Head of caudate nucleus (tissue), 42 donors: ENCODE data around the gene MARCO.

Source experiments
- DNase-seq, 42 donors: peaks; one replicate each; pipeline versions ENCODE4 v3.0.0 to v3.0.0-alpha.2; 2020 to 2021; ENCODE audit warnings: mixed read lengths in 7 of 42
- intact Hi-C: fragments of 100-400 bp; cut with DNase I; formaldehyde crosslinking; loops from one replicate; pipeline ENCODE4 v1.15.0; 2022

MARCO gene

GRCh38 chr2:118942031-118942430, at the start of gene MARCO:
TSS of gene MARCO (plus strand) at chr2:118942194. CDS start at chr2:118942301, 107 bp downstream.
- intact Hi-C loops, result no loop called here
- peak in 1 of 42 donors; percentile 18 for DNase-seq

- no peak for DNase-seq
- intact Hi-C loops, result no loop called here
Observed at GRCh38 chr2:118893100-118893499, 48.9 kb upstream of the MARCO start.

GRCh38 chr2:118902266-118903028, 39.5 kb upstream of the MARCO start:
- intact Hi-C loops, result no loop called here
- DNase-seq, result no peak

GRCh38 chr2:118903029-118903351, 39.0 kb upstream of the MARCO start:
- intact Hi-C loops, result no loop called here
- DNase-seq, result no peak

GRCh38 chr2:118903551-118904479, 38.2 kb upstream of the MARCO start:
- intact Hi-C loops, result no loop called here
- DNase-seq, result no peak

GRCh38 chr2:118905206-118905605, 36.8 kb upstream of the MARCO start:
- DNase-seq, result no peak
- intact Hi-C loops, result no loop called here

- DNase-seq, result no peak
- intact Hi-C loops, result no loop called here
Observed at GRCh38 chr2:118906186-118906585, 35.8 kb upstream of the MARCO start.

- DNase-seq, result no peak
- intact Hi-C loops, result no loop called here
Observed at GRCh38 chr2:118907759-118908158, 34.2 kb upstream of the MARCO start.

GRCh38 chr2:118909191-118909590, 32.8 kb upstream of the MARCO start:
- DNase-seq, result no peak
- intact Hi-C loops, result no loop called here

- no peak for DNase-seq
- intact Hi-C loops, result no loop called here
Observed at GRCh38 chr2:118911166-118911856, 30.7 kb upstream of the MARCO start.

GRCh38 chr2:118911936-118912335, 30.1 kb upstream of the MARCO start:
- intact Hi-C loops, result no loop called here
- no peak for DNase-seq

- intact Hi-C loops, result no loop called here
- no peak for DNase-seq
Observed at GRCh38 chr2:118913131-118913802, 28.7 kb upstream of the MARCO start.

GRCh38 chr2:118913803-118914645, 28.0 kb upstream of the MARCO start:
- no peak for DNase-seq
- intact Hi-C loops, result no loop called here

GRCh38 chr2:118914721-118915453, 27.1 kb upstream of the MARCO start:
- intact Hi-C loops, result no loop called here
- DNase-seq, result no peak

GRCh38 chr2:118918017-118918416, 24.0 kb upstream of the MARCO start:
- no peak for DNase-seq
- intact Hi-C loops, result no loop called here

- intact Hi-C loops, result no loop called here
Observed at GRCh38 chr2:118921646-118922045, 20.3 kb upstream of the MARCO start.

GRCh38 chr2:118922254-118922653, 19.7 kb upstream of the MARCO start:
- intact Hi-C loops, result no loop called here
- DNase-seq, result no peak

More at GRCh38 chr2:118921646-118922045, 20.3 kb upstream of the MARCO start:
- DNase-seq, result no peak

- intact Hi-C loops, result no loop called here
- no peak for DNase-seq
Observed at GRCh38 chr2:118923371-118923770, 18.6 kb upstream of the MARCO start.
